ENCODE results near the gene ZNF383.
"Not testable (repeated sequence)": the region's sequence is repeated elsewhere in the genome, so short reads cannot be mapped to it uniquely, and the experiment has no call there.

The ZNF383 gene

DNA sequence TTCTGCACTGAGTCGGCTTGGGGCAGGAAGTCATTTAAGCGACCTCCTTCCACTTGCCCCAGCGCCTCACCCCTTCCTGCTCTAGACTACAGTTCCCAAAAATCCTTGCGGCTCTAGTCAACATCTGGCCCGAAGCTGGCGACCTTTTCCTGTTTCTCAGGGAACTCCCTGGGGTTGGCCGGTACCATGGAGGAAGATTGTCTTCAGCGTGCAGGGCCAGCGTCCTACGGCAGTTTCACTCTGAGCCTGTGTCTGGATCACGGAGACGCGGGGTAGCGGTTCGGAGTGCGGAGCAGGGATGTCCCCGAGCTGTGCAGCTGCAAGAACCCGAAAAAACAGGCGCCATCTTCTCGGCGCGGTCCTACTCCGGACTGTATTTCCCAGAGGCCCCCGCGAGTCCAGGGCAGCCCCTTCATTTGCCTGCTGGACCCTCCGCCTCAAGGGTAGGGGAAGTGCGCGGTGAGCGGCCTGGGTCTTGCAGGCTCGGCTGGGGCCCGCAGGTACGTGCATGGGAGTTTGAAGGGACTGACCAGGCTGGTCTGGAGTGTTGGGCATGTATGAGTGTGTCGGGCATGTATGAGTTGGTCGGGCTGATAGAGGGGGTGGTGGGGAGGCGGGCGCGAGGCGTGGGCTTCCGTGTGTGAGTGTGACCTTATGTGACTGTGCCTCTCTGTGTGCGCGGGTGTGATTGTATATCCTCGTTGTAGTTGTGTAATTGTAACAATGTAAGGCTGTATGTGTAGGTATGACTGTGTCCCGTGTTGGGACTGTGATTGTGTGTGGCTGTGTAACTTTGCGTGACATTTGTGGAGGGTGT is at the start of gene ZNF383:
Gene ZNF383 (plus strand): TSS at position 440 of the 817 bp plus-strand sequence. CDS start 12,240 bp downstream, outside the sequence.
- DNase-seq (ENCODE audit: low read depth), result peak; percentile 69

DNA sequence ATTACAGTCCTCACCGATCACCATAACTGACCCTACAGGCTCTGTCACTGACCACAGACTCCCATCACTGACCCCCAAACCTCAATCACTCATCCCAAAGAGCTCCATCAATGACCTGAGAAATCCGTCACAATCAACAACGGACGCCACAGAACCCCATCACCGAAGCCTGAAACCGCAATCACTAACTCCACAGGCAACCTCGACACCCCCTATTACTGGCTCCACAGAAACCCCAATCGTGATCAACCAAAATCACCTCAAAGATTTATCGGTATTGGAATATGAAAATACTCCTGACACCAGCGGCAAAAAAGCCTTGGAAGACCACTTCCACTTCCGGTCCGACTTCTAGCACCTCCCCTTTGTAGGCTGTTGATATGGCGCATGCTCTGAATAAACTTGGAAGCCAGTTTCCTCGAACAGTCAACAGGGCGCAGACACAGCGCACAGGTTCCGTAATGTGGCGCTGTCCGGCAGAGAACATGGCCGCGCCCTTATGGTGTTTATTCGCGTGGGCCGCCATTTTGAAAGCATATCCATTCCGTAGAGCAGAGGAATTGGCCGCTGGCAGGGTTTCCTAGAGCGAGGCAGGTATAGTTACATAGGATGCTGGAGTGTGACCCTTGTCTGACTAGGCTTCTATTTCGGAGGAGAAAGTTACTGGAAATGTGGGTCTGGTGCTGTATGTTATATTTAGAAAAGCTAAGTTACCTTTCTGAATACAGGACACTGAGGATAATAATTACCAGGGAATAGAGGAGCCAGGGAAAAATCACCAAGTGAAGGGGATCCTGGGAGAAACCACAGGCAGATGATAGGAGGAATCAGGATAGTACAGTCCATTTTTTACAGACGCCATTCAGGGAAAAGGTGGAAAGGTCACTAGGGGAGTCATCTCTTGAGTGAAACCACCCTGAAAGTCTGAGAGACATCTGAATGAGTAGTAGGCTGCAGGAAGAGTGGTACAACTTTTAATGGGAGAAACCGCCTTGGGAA is 45.3 kb upstream of the ZNF383 start, which contains the start of gene ZNF585A:
Gene ZNF585A (minus strand): TSS at position 328 of the 999 bp plus-strand sequence. CDS start 2,785 bp downstream, outside the sequence.
- peak; percentile 93 for DNase-seq (ENCODE audit: low read depth)

DNA sequence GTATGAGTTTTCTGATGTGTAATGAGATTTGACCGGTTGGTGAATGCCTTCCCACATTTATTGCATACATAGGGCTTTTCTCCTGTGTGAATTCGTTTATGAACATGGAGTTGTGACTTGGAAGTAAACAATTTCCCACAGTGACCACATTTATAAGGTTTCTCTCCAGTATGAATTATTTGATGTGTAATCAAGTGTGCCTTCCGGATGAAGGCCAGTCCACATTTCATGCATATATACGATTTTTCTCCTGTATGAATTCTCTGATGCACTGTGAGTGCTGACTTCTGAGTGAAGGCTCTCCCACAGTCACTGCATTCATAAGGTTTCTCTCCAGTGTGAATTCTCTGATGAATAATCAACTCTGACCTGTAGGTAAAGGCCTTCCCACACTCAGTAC is 31.9 kb upstream of the ZNF383 start:
- DNase-seq (ENCODE audit: low read depth), result not testable (repeated sequence)

DNA sequence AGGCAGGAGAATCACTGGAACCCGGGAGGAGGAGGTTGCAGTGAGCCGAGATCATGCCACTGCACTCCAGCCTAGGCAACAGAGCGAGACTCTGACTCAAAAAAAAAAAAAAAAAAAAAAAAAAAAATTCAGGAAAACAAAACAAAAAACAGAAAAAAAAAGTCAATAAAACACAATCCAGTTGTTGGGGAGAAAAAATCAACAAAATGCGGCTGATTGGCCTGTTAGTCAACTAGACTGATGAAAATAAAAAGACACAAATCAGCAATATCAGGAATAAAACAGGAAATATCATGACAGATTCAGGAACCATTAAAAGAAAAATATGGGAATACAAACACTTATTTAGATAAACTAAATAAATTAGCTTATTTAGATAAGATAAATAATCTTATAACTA is 22.8 kb upstream of the ZNF383 start:
- not testable (repeated sequence) for DNase-seq (ENCODE audit: low read depth)

DNA sequence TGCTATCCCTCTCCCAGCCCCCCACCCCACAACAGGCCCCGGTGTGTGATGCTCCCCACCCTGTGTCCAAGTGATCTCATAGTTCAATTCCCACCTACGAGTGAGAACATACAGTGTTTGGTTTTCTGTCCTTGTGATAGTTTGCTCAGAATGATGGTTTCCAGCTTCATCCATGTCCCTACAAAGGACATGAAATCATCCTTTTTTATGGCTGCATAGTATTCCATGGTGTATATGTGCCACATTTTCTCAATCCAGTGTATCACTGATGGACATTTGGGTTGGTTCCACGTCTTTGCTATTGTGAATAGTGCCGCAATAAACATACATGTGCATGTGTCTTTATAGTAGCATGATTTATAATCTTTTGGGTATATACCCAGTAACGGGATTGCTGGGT is 20.9 kb upstream of the ZNF383 start:
- not testable (repeated sequence) for DNase-seq (ENCODE audit: low read depth)

DNA sequence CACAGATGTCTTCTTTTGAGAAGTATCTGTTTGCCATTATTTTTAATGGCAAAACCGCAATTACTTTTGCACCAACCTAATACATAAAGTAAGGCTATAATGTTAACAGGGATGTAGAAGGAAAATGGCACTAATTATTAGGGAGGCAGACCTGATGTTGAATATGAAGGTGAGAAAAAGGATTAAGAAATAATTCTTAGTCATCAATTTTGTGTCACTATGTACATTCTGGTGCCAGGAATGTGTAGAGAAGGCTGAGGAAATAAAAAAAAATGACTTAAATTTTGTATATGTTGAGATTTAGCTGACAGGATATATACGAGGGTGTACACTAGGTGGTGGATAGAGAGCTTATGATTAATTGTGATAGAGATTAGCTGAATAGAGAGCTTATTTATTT is 20.2 kb upstream of the ZNF383 start:
- no peak for DNase-seq (ENCODE audit: low read depth)

DNA sequence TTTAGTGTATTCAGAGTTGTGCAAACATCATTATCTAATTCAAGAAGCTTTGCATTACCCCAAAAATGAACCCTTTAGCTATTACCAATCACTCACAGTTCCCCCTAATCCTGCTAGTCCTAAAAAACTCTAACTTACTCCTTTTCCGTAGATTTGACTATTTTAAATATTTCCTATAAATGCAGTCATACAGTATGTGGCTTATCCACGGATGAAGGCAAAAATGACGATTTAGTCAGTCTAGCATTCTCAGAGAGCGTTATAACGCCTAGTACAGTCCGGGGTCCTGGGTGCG is 587 bp upstream of the ZNF383 start:
- no peak for DNase-seq (ENCODE audit: low read depth)

DNA sequence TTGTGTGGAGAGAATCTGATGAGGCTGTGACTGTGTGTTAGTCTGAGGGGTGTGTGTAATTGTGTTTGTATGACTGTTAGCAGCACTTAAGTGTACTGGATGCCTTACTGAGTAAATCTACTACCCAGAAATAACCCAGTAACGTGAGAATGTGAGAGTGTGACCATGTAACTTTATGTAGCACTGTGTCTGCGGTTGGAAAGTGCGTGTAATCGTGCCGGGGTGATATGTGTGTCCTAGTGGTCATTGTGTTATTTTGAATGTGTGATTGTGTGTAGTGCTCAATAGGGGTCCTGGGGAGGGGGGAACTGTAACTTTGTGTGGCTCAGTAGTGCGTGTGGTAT is 550 bp downstream of the ZNF383 start:
- DNase-seq (ENCODE audit: low read depth), result peak; percentile 8

DNA sequence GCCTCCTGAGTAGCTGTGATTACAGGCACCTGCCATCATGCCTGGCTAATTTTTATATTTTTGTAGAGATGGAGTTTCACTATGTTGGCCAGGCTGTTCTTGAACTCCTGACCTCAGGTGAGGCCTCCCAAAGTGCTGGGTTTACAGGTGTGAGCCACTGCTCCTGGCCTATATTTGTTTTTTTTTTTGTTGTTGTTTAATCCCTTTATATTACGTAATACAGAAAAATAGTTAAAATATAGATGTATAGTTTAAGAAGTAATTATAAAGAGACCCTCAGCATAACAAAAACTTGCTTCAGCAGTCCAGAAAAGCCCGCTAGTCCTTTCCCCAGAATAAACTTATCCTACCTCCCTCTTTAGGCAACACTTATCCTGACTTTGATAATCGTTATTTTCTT is 2.4 kb downstream of the ZNF383 start:
- DNase-seq (ENCODE audit: low read depth), result no peak

DNA sequence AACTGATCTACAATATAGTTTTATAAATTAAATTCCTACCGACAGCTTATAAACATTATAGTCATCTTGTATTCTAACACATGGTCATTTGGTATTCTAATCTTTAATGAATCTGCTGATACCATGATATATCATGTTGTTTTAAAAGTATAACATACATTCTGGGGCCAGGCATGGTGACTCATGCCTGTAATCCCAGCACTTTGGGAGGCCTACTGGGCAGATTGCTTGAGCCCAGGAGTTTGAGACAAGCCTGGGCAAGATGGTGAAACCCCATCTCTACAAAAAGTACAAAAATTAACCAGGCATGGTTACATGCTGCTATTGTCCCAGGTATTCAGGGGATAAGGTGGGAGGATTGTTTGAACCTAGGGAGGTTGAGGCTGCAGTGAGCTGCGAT is 3.1 kb downstream of the ZNF383 start:
- no peak for DNase-seq (ENCODE audit: low read depth)

DNA sequence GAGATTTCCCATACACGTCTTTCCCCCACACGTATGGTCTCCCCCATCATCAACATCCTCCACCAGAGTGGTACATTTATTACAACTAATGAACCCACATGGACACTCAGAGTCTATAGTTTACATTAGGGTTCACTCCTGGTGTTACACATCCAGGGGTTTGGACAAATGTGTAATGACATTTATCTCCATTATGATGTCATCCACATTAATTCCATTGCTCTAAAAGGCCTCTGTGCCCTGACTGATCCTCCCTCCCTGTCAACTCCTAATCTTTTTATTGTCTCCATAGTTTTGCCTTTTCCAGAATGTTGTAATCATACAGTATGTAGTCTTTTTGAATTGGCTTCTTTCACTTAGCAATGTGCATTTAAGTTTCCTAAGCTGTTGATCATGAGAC is 8.2 kb downstream of the ZNF383 start:
- DNase-seq (ENCODE audit: low read depth), result no peak

DNA sequence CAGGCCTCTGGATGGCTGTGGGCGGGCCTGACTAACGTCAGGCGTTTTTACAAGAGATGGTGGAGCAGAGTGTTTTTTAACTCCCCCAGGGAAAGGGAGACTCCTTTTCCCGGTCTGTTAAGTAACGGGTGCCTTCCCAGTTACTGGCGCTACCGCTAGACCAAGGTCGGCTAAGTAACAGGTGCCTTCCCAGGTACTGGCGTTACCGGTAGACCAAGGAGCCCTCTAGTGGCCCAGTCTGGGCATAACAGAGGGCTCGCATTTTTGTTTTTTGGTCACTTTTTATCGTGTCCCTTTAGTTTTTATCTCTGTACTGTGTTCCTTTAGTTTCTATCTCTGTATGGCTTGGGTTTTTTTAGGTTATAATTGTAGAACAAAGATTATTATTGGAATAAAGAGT is 10.0 kb downstream of the ZNF383 start:
- no peak for DNase-seq (ENCODE audit: low read depth)

DNA sequence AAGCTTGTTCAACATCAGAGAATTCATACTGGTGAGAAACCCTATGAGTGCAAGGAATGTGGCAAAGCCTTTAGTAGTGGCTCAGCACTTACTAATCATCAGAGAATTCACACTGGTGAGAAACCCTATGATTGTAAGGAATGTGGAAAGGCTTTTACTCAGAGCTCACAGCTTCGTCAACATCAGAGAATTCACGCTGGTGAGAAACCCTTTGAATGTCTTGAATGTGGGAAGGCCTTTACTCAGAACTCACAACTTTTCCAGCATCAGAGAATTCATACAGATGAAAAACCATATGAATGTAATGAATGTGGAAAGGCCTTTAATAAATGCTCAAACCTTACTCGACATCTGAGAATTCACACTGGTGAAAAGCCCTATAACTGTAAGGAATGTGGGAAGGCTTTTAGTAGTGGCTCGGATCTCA is 25.2 kb downstream of the ZNF383 start:
- DNase-seq (ENCODE audit: low read depth), result no peak

DNA sequence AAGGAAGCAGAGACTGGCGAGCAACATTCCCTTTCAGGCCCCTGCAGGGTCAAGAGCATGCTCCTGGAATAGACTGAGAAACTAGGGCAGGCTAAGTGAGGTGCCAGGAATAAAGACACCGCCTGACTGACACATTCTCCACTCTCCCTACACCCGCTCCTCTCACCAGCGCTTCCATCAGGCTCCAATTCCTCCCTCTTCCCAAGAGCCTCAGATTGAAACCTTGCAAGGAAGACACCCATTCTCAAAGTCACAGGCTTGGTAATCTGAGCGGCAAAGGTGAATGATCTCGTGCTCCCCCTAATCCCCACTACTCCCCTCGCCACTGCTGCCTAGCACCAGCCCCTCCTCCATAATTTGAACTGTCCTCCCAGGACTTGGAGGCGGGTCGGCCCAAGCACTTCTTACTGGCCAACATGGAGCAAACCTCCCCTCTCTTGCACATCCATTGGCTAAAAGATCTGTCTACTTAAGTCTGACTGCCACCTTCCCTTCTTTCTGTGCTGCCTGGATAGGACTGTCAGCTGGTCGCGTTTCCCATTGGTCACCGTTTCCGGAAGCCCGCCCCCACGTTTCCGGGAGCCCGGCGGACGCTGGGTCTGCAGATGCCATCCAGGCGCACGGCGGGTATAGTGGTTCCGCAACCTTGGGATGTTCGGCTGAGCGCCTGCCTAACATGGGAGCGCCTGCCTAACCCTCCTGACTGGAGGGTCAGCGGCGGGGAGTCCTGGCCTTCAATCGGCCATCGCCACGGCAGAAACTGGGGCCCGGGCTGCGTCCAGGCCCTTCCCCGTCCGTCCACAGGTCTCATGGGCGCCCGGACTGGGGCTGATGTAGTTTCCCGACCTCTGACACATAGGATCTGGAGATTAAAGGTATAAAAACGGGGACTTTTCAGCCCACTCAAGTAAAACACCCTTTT is 33.6 kb downstream of the ZNF383 start:
- DNase-seq (ENCODE audit: low read depth), result peak; percentile 93

DNA sequence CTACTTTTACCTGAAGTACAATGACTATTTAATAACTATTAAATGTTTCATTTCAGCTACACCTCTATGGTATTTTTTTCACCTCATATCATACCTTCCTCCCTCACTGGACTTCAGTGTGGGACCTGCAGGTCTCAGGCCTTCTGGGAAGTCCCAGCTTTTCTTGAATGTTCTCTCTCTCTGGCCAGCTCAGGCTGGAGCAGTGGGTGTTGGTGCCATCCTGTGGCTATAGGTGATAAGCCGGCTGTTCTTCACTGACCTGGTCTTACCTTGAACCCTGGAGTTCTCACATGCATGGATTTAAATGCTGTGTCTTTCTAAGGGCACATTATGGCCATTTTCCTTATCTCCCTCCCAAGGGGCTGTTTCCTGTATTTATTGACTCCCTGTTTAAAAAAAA is 45.0 kb downstream of the ZNF383 start:
- not testable (repeated sequence) for DNase-seq (ENCODE audit: low read depth)

DNA sequence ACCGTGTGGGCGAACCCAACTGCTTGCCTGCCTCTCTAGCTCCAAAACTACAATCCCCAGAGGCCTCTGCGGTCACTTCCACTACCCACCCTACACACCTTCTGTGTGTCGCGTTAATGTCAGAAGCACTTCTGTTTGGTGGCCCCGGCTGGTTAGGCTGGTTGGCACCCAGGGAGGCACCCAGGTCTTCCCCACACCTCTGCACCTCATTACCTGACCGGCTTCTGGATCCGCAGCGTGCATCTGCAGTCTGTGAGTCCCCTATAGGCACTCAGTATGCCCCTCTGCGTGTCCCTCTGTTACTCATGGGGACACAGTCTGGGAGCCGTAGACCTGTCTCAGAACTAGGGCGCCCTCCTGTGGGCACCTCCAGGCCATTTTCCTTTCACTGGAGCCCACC is 49.0 kb downstream of the ZNF383 start:
- DNase-seq (ENCODE audit: low read depth), result not testable (repeated sequence)

DNA sequence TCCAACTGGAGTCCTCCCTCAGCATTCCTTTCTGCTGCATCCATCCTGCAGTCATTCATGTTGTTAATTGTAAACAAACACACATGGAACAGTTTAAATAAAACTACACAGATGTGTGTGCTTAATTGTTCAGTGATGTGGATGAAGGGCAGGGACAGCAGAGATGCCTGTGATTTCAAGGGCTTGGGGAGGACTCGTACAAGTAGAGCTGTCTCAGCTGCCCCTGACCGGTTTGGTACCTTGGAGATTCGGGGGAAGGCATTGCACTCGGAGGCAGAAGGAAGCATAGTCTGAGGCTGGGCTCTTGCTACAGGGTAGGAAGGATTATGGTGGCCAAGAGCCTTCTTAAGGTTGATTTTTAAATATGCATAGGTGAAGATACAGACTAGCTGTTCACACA is 49.7 kb downstream of the ZNF383 start:
- peak; percentile 8 for DNase-seq (ENCODE audit: low read depth)

DNA sequence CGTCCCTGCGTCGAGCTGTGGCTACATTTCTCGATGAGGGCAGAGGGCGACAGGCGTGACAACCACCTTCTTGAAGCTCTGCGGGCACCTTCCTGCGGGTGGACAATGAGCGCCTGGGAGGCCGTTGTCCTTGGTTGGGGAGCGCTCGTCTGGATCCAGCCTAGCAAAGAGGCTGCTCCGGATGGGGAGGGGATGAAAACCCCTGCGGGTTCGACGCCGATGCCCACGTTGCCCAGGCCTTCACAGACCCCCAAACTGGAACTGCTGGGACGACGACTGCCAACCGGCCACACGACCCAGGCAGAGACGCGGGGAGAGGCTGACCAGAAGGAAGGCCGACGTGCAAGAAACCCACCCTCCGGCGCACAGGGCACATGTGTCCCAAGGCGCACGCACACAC is 62.6 kb downstream of the ZNF383 start:
- not testable (repeated sequence) for DNase-seq (ENCODE audit: low read depth)

DNA sequence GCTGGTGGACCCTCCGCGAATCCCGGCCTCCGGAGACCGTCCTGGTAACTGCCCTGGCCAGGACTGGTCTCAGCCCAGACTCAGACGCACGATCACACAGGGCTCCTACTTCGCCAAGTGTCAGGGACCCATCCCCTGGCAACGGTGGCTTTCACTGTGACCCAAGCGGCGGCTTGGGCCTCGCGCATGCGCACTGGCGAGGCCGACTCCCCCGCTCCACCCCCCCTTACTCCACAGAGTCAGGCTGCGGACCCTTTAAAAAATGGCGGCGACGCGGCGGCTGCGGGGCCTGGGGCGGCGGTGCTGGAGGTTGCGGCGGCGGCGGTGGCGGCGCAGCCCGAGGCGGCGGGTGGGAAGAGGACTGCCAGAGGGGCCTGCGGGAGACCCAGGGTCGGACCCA is 66.0 kb downstream of the ZNF383 start:
- DNase-seq (ENCODE audit: low read depth), result not testable (repeated sequence)

DNA sequence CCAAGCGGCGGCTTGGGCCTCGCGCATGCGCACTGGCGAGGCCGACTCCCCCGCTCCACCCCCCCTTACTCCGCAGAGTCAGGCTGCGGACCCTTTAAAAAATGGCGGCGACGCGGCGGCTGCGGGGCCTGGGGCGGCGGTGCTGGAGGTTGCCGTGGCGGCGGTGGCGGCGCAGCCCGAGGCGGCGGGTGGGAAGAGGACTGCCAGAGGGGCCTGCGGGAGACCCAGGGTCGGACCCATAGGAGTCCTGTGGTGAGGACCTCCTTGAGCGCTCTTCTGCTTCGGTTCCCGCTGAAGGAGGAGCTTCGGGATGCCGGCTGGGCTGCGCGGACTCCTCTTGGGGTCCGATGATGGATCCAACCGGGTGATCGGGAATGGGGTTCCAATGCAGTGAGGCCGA is 71.2 kb downstream of the ZNF383 start:
- DNase-seq (ENCODE audit: low read depth), result not testable (repeated sequence)

DNA sequence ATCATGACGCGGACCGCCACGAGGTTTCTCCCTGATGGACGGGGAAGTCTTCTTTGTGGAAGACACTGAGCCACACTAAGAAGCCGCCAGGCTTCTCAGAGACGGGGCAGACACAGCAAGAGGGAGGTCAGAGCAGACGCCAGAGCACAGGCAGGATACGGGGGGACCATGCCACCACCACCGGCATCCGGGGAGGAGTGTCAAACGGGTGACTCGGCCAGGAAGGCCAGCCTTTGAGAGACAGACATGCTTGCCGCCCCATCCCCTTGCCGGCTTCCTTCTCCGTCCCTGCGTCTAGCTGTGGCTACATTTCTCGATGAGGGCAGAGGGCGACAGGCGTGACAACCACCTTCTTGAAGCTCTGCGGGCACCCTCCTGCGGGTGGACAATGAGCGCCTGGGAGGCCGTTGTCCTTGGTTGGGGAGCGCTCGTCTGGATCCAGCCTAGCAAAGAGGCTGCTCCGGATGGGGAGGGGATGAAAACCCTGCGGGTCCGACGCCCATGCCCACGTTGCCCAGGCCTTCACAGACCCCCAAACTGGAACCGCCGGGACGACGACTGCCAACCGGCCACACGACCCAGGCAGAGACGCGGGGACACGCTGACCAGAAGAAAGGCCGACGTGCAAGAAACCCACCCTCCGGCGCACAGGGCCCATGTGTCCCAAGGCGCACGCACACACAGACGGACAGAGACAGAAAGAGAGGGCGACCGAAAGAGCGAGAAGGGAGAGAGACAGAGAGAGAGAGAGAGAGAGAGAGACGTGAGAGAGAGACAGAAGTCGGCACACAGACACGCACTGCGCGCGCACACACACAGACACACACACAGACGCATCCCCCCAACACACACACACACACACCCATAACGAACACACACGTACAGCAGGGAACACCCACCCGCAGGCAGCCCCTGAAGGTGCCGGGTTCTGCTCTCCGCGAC is 75.3 kb downstream of the ZNF383 start:
- DNase-seq (ENCODE audit: low read depth), result not testable (repeated sequence)

Measured in GM04504 (cell line).